PC-3 (cell line): Measurements from ENCODE around the gene IRAK1. TPM values are rescaled to one million over a fixed set of nuclear protein-coding genes. Genes with fewer than 3 reads are reported as not detected.

Experiments
- ATAC-seq: fragments of 200-7000 bp; cut with Tn5 transposase; 2 replicates; pipeline ENCODE4 v1.9.1; 2020; ENCODE audit warnings: mild to moderate bottlenecking, moderate library complexity
- BruUV-seq: library from RNA; stranded (reverse); fragments of 400-500 nt; replicated peaks from 2 replicates; lab custom pipeline; 2021; lab: Mats Ljungman, UMichigan
- CTCF ChIA-PET: fragments of 300-600 bp; sonication (Branson Sonifier 250); formaldehyde crosslinking; loops from one replicate; lab custom pipeline; 2022; ENCODE audit warnings: antibody characterized with exemption; lab: Charles Lee
- POLR2A ChIA-PET: fragments of 300-600 bp; sonication (Branson Sonifier 250); formaldehyde crosslinking; loops from one replicate; lab custom pipeline; 2022; ENCODE audit warnings: antibody characterized with exemption; ENCODE audit not compliant: unreplicated experiment; lab: Charles Lee
- DNase-seq: peaks from one replicate; pipeline ENCODE4 v3.0.0-alpha.2; 2015
- H2AFZ ChIP-seq: fragments of 300-600 bp; sonication (generic); 2 replicates; pipeline ENCODE4 v1.6.0; 2016; ENCODE audit warnings: antibody characterized with exemption, low read length
- H3F3A ChIP-seq: fragments of 300-600 bp; sonication (generic); one replicate; pipeline ENCODE4 v1.6.0; 2017; ENCODE audit warnings: antibody characterized with exemption, low read length, control low read depth, mild to moderate bottlenecking; ENCODE audit not compliant: unreplicated experiment
- H3K27ac ChIP-seq: fragments of 300-600 bp; sonication (generic); 2 replicates; pipeline ENCODE4 v1.5.1; 2016; ENCODE audit warnings: mild to moderate bottlenecking, low read length
- H3K27me3 ChIP-seq: fragments of 300-600 bp; sonication (generic); 2 replicates; pipeline ENCODE4 v1.6.1; 2016; ENCODE audit warnings: low read length, mixed read lengths
- H3K36me3 ChIP-seq: fragments of 300-600 bp; sonication (generic); 2 replicates; pipeline ENCODE4 v1.6.1; 2016; ENCODE audit warnings: low read depth, mixed run types, low read length, mixed read lengths
- H3K4me1 ChIP-seq: fragments of 300-600 bp; sonication (generic); 2 replicates; pipeline ENCODE4 v1.5.1; 2016; ENCODE audit warnings: low read length; ENCODE audit not compliant: insufficient read depth
- H3K4me2 ChIP-seq: fragments of 300-600 bp; sonication (generic); 2 replicates; pipeline ENCODE4 v1.6.0; 2016; ENCODE audit warnings: low read length
- H3K4me3 ChIP-seq: fragments of 300-600 bp; sonication (generic); 2 replicates; pipeline ENCODE4 v1.5.1; 2016; ENCODE audit warnings: mild to moderate bottlenecking, low read length, mixed read lengths
- H3K79me2 ChIP-seq: fragments of 300-600 bp; sonication (generic); 2 replicates; pipeline ENCODE4 v1.6.1; 2017; ENCODE audit warnings: low read length, mixed read lengths
- H3K9ac ChIP-seq: fragments of 300-600 bp; sonication (generic); 2 replicates; pipeline ENCODE4 v1.6.0; 2016; ENCODE audit warnings: mild to moderate bottlenecking, low read length
- H3K9me2 ChIP-seq: fragments of 300-600 bp; sonication (generic); replicated peaks from 2 replicates; pipeline ENCODE4 v1.6.1; 2016; ENCODE audit warnings: mixed run types, low read length, mixed read lengths
- H3K9me3 ChIP-seq: fragments of 300-600 bp; sonication (generic); 2 replicates; pipeline ENCODE4 v1.6.1; 2016; ENCODE audit warnings: low read length, mixed read lengths
- H4K20me1 ChIP-seq: fragments of 300-600 bp; sonication (generic); 2 replicates; pipeline ENCODE4 v1.6.1; 2016; ENCODE audit warnings: low read length, mixed read lengths
- EZH2 ChIP-seq: fragments of 300-600 bp; sonication (generic); IDR thresholded peaks from one replicate; pipeline ENCODE4 v1.6.1; 2017; ENCODE audit warnings: antibody characterized with exemption, mild to moderate bottlenecking, low read length; ENCODE audit not compliant: unreplicated experiment
- EZH2phosphoT487 ChIP-seq: fragments of 300-600 bp; sonication (generic); IDR thresholded peaks from 2 replicates; pipeline ENCODE4 v1.6.1; 2018; ENCODE audit warnings: mild to moderate bottlenecking, antibody characterized with exemption, low read length, borderline replicate concordance
- intact Hi-C: fragments of 100-400 bp; cut with micrococcal nuclease; formaldehyde crosslinking; loops from 2 replicates; pipeline ENCODE4 v1.9.0; 2023
- total RNA-seq: library from RNA; depleted of rRNA; stranded (reverse); fragments of >200 nt; gene quantifications from 2 replicates; pipeline ENCODE4 v1.2.3, GENCODE V29; 2014
- TF ChIP-seq, protein P1 (sequence below): fragments of 300-600 bp; sonication (generic); conservative IDR thresholded peaks from 2 replicates; pipeline ENCODE4 v1.5.1; 2017; ENCODE audit warnings: antibody characterized with exemption, low read depth, mild to moderate bottlenecking, low read length

Gene IRAK1
- total RNA-seq, 1 experiment from 2014 or later = 366 TPM

DNA sequence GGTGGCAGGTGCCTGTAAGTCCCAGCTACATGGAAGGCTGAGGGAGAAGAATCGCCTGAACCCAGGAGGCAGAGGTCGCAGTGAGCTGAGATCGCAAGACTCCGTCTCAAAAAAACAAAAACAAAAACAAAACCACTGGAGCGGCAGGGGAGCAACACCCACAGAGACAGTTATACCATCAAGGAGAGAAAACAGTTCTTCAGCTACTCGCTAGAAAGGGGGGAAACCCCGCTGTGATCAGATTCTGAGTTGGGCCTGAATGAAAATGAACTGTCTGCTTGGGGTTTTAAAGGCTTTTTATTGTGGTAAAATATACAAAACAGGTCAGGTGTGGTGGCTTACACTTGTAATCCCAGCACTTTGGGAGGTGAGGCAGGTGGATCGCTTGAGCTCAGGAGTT lies 16.8 kb upstream of the IRAK1 start:
- DNase-seq (no peak), ATAC-seq (no peak)
- H3K36me3 ChIP-seq = peaks cover 2% of the 10 kb centered on the region; the same call in 1 of the 2 replicates
- no peaks in the 10 kb centered on the region for H3K9me3 ChIP-seq
- no peak overlapping the region for H3K27ac ChIP-seq
- H3K27me3 ChIP-seq = no peaks in the 10 kb centered on the region
- no peaks in the 10 kb centered on the region for H3K9me2 ChIP-seq
- H3K79me2 ChIP-seq = peaks cover 4% of the 10 kb centered on the region; the same call in 1 of the 2 replicates
- no peak overlapping the region for H3K4me2 ChIP-seq
- no peak for TF ChIP-seq EZH2
- no peak for TF ChIP-seq EZH2phosphoT487
- TF ChIP-seq, protein P1, sequence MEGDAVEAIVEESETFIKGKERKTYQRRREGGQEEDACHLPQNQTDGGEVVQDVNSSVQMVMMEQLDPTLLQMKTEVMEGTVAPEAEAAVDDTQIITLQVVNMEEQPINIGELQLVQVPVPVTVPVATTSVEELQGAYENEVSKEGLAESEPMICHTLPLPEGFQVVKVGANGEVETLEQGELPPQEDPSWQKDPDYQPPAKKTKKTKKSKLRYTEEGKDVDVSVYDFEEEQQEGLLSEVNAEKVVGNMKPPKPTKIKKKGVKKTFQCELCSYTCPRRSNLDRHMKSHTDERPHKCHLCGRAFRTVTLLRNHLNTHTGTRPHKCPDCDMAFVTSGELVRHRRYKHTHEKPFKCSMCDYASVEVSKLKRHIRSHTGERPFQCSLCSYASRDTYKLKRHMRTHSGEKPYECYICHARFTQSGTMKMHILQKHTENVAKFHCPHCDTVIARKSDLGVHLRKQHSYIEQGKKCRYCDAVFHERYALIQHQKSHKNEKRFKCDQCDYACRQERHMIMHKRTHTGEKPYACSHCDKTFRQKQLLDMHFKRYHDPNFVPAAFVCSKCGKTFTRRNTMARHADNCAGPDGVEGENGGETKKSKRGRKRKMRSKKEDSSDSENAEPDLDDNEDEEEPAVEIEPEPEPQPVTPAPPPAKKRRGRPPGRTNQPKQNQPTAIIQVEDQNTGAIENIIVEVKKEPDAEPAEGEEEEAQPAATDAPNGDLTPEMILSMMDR = no peak
- no TSS peak for BruUV-seq
- H2AFZ ChIP-seq = no peak overlapping the region
- intact Hi-C loops = no loop called here
- no peaks in the 10 kb centered on the region for H3F3A ChIP-seq
- H3K4me1 ChIP-seq = no peaks in the 10 kb centered on the region
- no peaks in the 10 kb centered on the region for H4K20me1 ChIP-seq
- H3K9ac ChIP-seq = no peak overlapping the region
- ChIA-PET CTCF (no interaction called here), POLR2A (no interaction called here)
- H3K4me3 ChIP-seq = no peak overlapping the region

DNA sequence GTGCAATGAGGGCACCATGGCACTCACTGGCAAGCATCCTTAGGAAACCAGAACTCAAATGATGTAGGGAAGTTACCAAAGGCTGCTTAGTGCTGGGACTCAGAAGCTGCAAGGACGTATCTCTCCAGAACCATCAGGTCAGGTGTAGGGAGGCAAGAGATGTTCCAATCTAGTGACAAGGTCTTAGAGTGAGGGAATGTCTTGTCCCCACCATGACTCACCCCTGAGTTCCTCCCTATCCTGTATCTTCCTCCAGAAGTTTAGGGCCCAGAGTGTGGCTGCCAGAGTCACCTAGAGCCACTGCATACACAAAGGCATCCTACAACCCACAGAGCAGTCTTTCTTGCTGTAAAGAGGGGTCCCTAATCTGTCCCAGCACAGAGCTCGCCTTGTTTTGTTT lies 14.1 kb upstream of the IRAK1 start:
- Histone ChIP-seq H3K36me3 (peaks cover 2% of the 10 kb centered on the region; the same call in 1 of the 2 replicates), H3K27ac (no peak overlapping the region), H3K4me3 (no peak overlapping the region), H3K79me2 (0 out of 2 replicates have a peak, but pooled peaks cover 3% of the 10 kb centered on the region), H3K9me3 (no peaks in the 10 kb centered on the region), H2AFZ (no peak overlapping the region), H3K27me3 (no peaks in the 10 kb centered on the region), H3K9me2 (no peaks in the 10 kb centered on the region), H4K20me1 (no peaks in the 10 kb centered on the region), H3K4me2 (no peak overlapping the region), H3K4me1 (no peaks in the 10 kb centered on the region), H3K9ac (no peak overlapping the region), H3F3A (no peaks in the 10 kb centered on the region)
- CTCF ChIA-PET = no interaction called here
- no peak for ATAC-seq
- POLR2A ChIA-PET = no interaction called here
- intact Hi-C loops = no loop called here
- no peak for DNase-seq
- BruUV-seq = no TSS peak
- TF ChIP-seq, protein P1 = no peak
- TF ChIP-seq EZH2phosphoT487 (no peak), EZH2 (no peak)

DNA sequence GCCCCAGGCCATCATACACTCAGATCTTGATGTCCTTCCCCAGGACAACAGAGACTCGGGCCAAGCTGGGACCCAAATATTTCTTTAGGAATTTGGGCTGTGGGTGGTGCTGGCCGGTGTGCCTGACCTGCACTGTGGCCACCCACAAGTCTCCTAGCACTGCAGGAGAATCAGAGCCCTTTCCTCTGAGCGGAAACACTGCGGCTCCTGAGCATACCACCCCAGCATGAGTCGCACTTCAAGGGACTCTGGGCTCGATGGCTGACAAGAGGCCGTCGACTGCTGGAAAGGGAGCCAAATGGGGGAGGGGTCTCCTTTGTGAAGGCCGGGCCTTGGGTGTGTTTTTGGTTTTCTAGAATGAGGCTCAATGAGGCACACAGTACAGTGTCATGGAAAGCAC lies 13.0 kb upstream of the IRAK1 start:
- Histone ChIP-seq H3K4me3 (no peak overlapping the region), H2AFZ (no peak overlapping the region), H3K27me3 (no peaks in the 10 kb centered on the region), H3K4me2 (no peak overlapping the region), H3K9me2 (no peaks in the 10 kb centered on the region), H3K36me3 (peaks cover 2% of the 10 kb centered on the region; the same call in 1 of the 2 replicates), H3F3A (no peaks in the 10 kb centered on the region), H3K79me2 (0 out of 2 replicates have a peak, but pooled peaks cover 3% of the 10 kb centered on the region), H3K27ac (no peak overlapping the region), H3K4me1 (no peaks in the 10 kb centered on the region), H3K9ac (no peak overlapping the region), H4K20me1 (no peaks in the 10 kb centered on the region), H3K9me3 (no peaks in the 10 kb centered on the region)
- intact Hi-C loops = no loop called here
- DNase-seq = no peak
- ATAC-seq = no peak
- TF ChIP-seq, protein P1 = no peak
- no TSS peak for BruUV-seq
- CTCF ChIA-PET = no interaction called here
- POLR2A ChIA-PET = no interaction called here
